ENCODE results near the gene BOLA2.
"Not testable (repeated sequence)": the region's sequence is repeated elsewhere in the genome, so short reads cannot be mapped to it uniquely, and the experiment has no call there.

DNA sequence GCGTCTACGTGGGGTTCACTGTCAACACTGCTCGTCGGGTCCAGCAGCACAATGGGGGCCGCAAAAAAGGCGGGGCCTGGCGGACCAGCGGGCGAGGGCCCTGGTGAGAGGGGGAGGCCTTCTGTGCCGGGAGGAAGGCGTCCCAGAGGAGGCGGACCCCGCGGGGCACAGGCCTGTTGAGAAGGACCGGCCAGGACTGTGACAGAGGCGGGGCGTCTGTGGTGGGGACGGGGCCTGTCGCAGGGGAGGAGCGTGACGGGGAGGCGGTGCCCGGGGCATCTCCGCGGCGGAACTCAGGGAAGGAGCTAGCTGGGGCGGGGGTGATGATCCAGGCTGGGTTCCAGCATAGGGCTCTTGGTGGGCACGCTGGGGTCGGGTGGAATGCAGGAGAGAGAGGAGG lies 677 bp upstream of the BOLA2 start:
- TF ChIP-seq, protein P1, sequence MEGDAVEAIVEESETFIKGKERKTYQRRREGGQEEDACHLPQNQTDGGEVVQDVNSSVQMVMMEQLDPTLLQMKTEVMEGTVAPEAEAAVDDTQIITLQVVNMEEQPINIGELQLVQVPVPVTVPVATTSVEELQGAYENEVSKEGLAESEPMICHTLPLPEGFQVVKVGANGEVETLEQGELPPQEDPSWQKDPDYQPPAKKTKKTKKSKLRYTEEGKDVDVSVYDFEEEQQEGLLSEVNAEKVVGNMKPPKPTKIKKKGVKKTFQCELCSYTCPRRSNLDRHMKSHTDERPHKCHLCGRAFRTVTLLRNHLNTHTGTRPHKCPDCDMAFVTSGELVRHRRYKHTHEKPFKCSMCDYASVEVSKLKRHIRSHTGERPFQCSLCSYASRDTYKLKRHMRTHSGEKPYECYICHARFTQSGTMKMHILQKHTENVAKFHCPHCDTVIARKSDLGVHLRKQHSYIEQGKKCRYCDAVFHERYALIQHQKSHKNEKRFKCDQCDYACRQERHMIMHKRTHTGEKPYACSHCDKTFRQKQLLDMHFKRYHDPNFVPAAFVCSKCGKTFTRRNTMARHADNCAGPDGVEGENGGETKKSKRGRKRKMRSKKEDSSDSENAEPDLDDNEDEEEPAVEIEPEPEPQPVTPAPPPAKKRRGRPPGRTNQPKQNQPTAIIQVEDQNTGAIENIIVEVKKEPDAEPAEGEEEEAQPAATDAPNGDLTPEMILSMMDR (IDR thresholded peaks at IDR 0.05) = not testable (repeated sequence)
- TF ChIP-seq POLR2A (IDR thresholded peaks at IDR 0.05) = not testable (repeated sequence)
